Ishikawa (cell line): ENCODE results near the gene SORBS2.

Source experiments
- CEBPB ChIP-seq: IDR thresholded peaks from 2 replicates; pipeline ENCODE4 v1.6.1; 2012
- CREB1 ChIP-seq: IDR thresholded peaks from 2 replicates; pipeline ENCODE4 v1.6.1; 2012; ENCODE audit warnings: low read depth
- EGR1 ChIP-seq: IDR thresholded peaks from 2 replicates; pipeline ENCODE4 v1.6.1; 2012
- EP300 ChIP-seq: IDR thresholded peaks from 2 replicates; pipeline ENCODE4 v1.6.1; 2012; ENCODE audit warnings: borderline replicate concordance
- FOXM1 ChIP-seq: IDR thresholded peaks from 2 replicates; pipeline ENCODE4 v1.6.1; 2012; ENCODE audit warnings: low read depth, borderline replicate concordance
- MAX ChIP-seq: IDR thresholded peaks from 2 replicates; pipeline ENCODE4 v1.6.1; 2012
- NFIC ChIP-seq: IDR thresholded peaks from 2 replicates; pipeline ENCODE4 v1.6.1; 2012
- RAD21 ChIP-seq: IDR thresholded peaks from 2 replicates; pipeline ENCODE4 v1.6.1; 2012; ENCODE audit warnings: low read depth
- REST ChIP-seq: IDR thresholded peaks from 2 replicates; pipeline ENCODE4 v1.6.1; 2012; ENCODE audit warnings: low read depth, mild to moderate bottlenecking
- TAF1 ChIP-seq: IDR thresholded peaks from 2 replicates; pipeline ENCODE4 v1.6.1; 2012; ENCODE audit warnings: low read depth, mild to moderate bottlenecking
- TCF12 ChIP-seq: IDR thresholded peaks from 2 replicates; pipeline ENCODE4 v1.6.1; 2012; ENCODE audit warnings: low read depth
- TEAD4 ChIP-seq: IDR thresholded peaks from 2 replicates; pipeline ENCODE4 v1.6.1; 2012
- USF1 ChIP-seq: IDR thresholded peaks from 2 replicates; pipeline ENCODE4 v1.6.1; 2012
- YY1 ChIP-seq: IDR thresholded peaks from 2 replicates; pipeline ENCODE4 v1.6.1; 2012; ENCODE audit warnings: low read depth
- ZBTB7A ChIP-seq: IDR thresholded peaks from 2 replicates; pipeline ENCODE4 v1.6.1; 2012; ENCODE audit warnings: low read depth

SORBS2 gene

GRCh38 chr4:185734930-185735329 lies 77.1 kb downstream of the SORBS2 start:
- no peak for TF ChIP-seq CREB1
- no peak for TF ChIP-seq MAX
- TF ChIP-seq TEAD4: no peak
- TF ChIP-seq ZBTB7A: no peak
- TF ChIP-seq TCF12: no peak
- no peak for TF ChIP-seq NFIC
- TF ChIP-seq REST: no peak
- no peak for TF ChIP-seq RAD21
- TF ChIP-seq CEBPB: no peak
- TF ChIP-seq TAF1: no peak
- TF ChIP-seq EGR1: no peak
- no peak for TF ChIP-seq USF1
- TF ChIP-seq EP300: no peak
- TF ChIP-seq FOXM1: no peak

GRCh38 chr4:185734214-185734613 lies 77.8 kb downstream of the SORBS2 start:
- TF ChIP-seq ZBTB7A (no peak), NFIC (no peak), YY1 (no peak), EP300 (no peak), MAX (no peak), CREB1 (no peak), RAD21 (no peak), REST (no peak)

GRCh38 chr4:185730849-185731608 lies 81.0 kb downstream of the SORBS2 start:
- TF ChIP-seq USF1 (no peak), YY1 (no peak), TEAD4 (no peak), CREB1 (no peak), ZBTB7A (no peak), FOXM1 (no peak), EGR1 (no peak), TAF1 (no peak), RAD21 (no peak), REST (no peak), NFIC (no peak), EP300 (no peak)

GRCh38 chr4:185730387-185730786 lies 81.6 kb downstream of the SORBS2 start:
- TF ChIP-seq TCF12: no peak
- TF ChIP-seq TAF1: no peak
- no peak for TF ChIP-seq CREB1
- no peak for TF ChIP-seq EP300
- TF ChIP-seq YY1: no peak

- TF ChIP-seq CEBPB (no peak), MAX (no peak), USF1 (no peak), REST (no peak), RAD21 (no peak), TEAD4 (no peak), CREB1 (no peak), ZBTB7A (no peak), TCF12 (no peak), YY1 (no peak), FOXM1 (no peak), EGR1 (no peak), NFIC (no peak), TAF1 (no peak), EP300 (no peak)
Measured at GRCh38 chr4:185729391-185729804, 82.6 kb downstream of the SORBS2 start.
